ENCODE results near the gene CDCA5. TPM values are rescaled to one million over a fixed set of nuclear protein-coding genes. Genes with fewer than 3 reads are reported as not detected.

The CDCA5 gene
- total RNA-seq, 2 experiments from 2014 or later: 0.77 to 0.84 TPM

GRCh38 chr11:65069217-65069616 lies 14.6 kb downstream of the CDCA5 start:
- H3K4me1 Mint-ChIP-seq (ENCODE audit: low read depth): no peaks in the 10 kb centered on the region
- no peaks in the 10 kb centered on the region for H3K9me3 ChIP-seq (ENCODE audit: control insufficient read depth in 1 of 2, insufficient read depth in 1 of 2, low read length in 2 of 2)
- H3K4me1 ChIP-seq (ENCODE audit: insufficient read depth, low read length): no peaks in the 10 kb centered on the region
- no peaks in the 10 kb centered on the region for H3K36me3 Mint-ChIP-seq (ENCODE audit: low read depth)
- H3K4me3 Mint-ChIP-seq: no peak overlapping the region
- no peaks in the 10 kb centered on the region for H3K36me3 ChIP-seq (ENCODE audit: insufficient read depth, low read length)
- TF ChIP-seq CTCF (IDR thresholded peaks at IDR 0.05): no peak
- H3K4me3 ChIP-seq (ENCODE audit: low read length): no peak overlapping the region
- no peaks in the 10 kb centered on the region for H3K27me3 Mint-ChIP-seq
- H3K27ac Mint-ChIP-seq: no peak overlapping the region
- DNase-seq: no peak
- ChIA-PET POLR2A (no interaction called here), CTCF (no interaction called here)
- H3K9me3 Mint-ChIP-seq: no peaks in the 10 kb centered on the region
- intact Hi-C loops (cut with DNase I, micrococcal nuclease): no loop called here
- no peak overlapping the region for H3K27ac ChIP-seq (ENCODE audit: low read depth in 1 of 2, low read length in 2 of 2)
- no peak for ATAC-seq (ENCODE audit: poor library complexity)
- H3K27me3 ChIP-seq (ENCODE audit: control insufficient read depth in 1 of 2, insufficient read depth in 2 of 2, low read length in 2 of 2): no peaks in the 10 kb centered on the region

- H3K4me3 ChIP-seq (ENCODE audit: low read length): no peak overlapping the region
- H3K27me3 Mint-ChIP-seq: no peaks in the 10 kb centered on the region
- POLR2A ChIA-PET: no interaction called here
Observed at GRCh38 chr11:65067446-65067845, 16.4 kb downstream of the CDCA5 start.

GRCh38 chr11:65066805-65067291 lies 17.0 kb downstream of the CDCA5 start:
- Mint-ChIP-seq H3K27me3 (no peaks in the 10 kb centered on the region), H3K9me3 (no peaks in the 10 kb centered on the region), H3K4me1 (ENCODE audit: low read depth) (no peaks in the 10 kb centered on the region), H3K4me3 (no peak overlapping the region), H3K27ac (no peak overlapping the region), H3K36me3 (ENCODE audit: low read depth) (no peaks in the 10 kb centered on the region)
- no peak for TF ChIP-seq CTCF (IDR thresholded peaks at IDR 0.05)
- Histone ChIP-seq H3K4me3 (ENCODE audit: low read length) (no peak overlapping the region), H3K27me3 (ENCODE audit: control insufficient read depth in 1 of 2, insufficient read depth in 2 of 2, low read length in 2 of 2) (no peaks in the 10 kb centered on the region), H3K9me3 (ENCODE audit: control insufficient read depth in 1 of 2, insufficient read depth in 1 of 2, low read length in 2 of 2) (no peaks in the 10 kb centered on the region), H3K27ac (ENCODE audit: low read depth in 1 of 2, low read length in 2 of 2) (no peak overlapping the region), H3K36me3 (ENCODE audit: insufficient read depth, low read length) (no peaks in the 10 kb centered on the region), H3K4me1 (ENCODE audit: insufficient read depth, low read length) (no peaks in the 10 kb centered on the region)
- ATAC-seq (ENCODE audit: poor library complexity) (no peak), DNase-seq (no peak)
- ChIA-PET CTCF (no interaction called here), POLR2A (no interaction called here)
- intact Hi-C loops (cut with DNase I, micrococcal nuclease): no loop called here

More at GRCh38 chr11:65067446-65067845, 16.4 kb downstream of the CDCA5 start:
- TF ChIP-seq CTCF (IDR thresholded peaks at IDR 0.05): no peak
- Histone ChIP-seq H3K27me3 (ENCODE audit: control insufficient read depth in 1 of 2, insufficient read depth in 2 of 2, low read length in 2 of 2) (no peaks in the 10 kb centered on the region), H3K36me3 (ENCODE audit: insufficient read depth, low read length) (no peaks in the 10 kb centered on the region), H3K9me3 (ENCODE audit: control insufficient read depth in 1 of 2, insufficient read depth in 1 of 2, low read length in 2 of 2) (no peaks in the 10 kb centered on the region), H3K27ac (ENCODE audit: low read depth in 1 of 2, low read length in 2 of 2) (no peak overlapping the region), H3K4me1 (ENCODE audit: insufficient read depth, low read length) (no peaks in the 10 kb centered on the region)
- no peaks in the 10 kb centered on the region for H3K4me1 Mint-ChIP-seq (ENCODE audit: low read depth)
- DNase-seq (no peak), ATAC-seq (ENCODE audit: poor library complexity) (no peak)
- intact Hi-C loops (cut with DNase I, micrococcal nuclease): no loop called here
- H3K9me3 Mint-ChIP-seq: no peaks in the 10 kb centered on the region
- no peaks in the 10 kb centered on the region for H3K36me3 Mint-ChIP-seq (ENCODE audit: low read depth)
- H3K4me3 Mint-ChIP-seq: no peak overlapping the region
- no peak overlapping the region for H3K27ac Mint-ChIP-seq
- CTCF ChIA-PET: no interaction called here

All from CD4-positive, alpha-beta T cell (primary cell).